GM23338 (cell line): ENCODE results near the gene DYRK4. TPM values are rescaled to one million over a fixed set of nuclear protein-coding genes. Genes with fewer than 3 reads are reported as not detected.

Source experiments
- ATAC-seq: fragments of 200-7000 bp; cut with Tn5 transposase; 3 replicates; pipeline ENCODE4 v1.9.1; 2020
- DNase-seq: peaks from one replicate; pipeline ENCODE4 v3.0.0-alpha.2; 2015; ENCODE audit warnings: low spot score
- H2AFZ ChIP-seq: fragments of 200-600 bp; sonication (generic); 2 replicates; pipeline ENCODE4 v1.8.0; 2016; ENCODE audit warnings: antibody characterized with exemption, mild to moderate bottlenecking, moderate library complexity
- H3F3A ChIP-seq: fragments of 200-600 bp; sonication (generic); replicated peaks from 2 replicates; pipeline ENCODE4 v1.8.0; 2017; ENCODE audit warnings: antibody characterized with exemption, mixed run types, low read depth
- H3K27ac ChIP-seq: fragments of 200-600 bp; sonication (generic); 2 replicates; pipeline ENCODE4 v1.6.1; 2016; ENCODE audit warnings: low read depth
- H3K27me3 ChIP-seq: fragments of 200-600 bp; sonication (generic); 2 replicates; pipeline ENCODE4 v1.8.0; 2016; ENCODE audit warnings: mild to moderate bottlenecking, mixed run types, moderate library complexity; ENCODE audit not compliant: insufficient read depth
- H3K36me3 ChIP-seq: fragments of 200-600 bp; sonication (generic); 2 replicates; pipeline ENCODE4 v1.8.0; 2016; ENCODE audit warnings: mild to moderate bottlenecking; ENCODE audit not compliant: insufficient read depth
- H3K4me1 ChIP-seq: fragments of 200-600 bp; sonication (generic); 2 replicates; pipeline ENCODE4 v1.8.0; 2016; ENCODE audit warnings: mild to moderate bottlenecking, moderate library complexity; ENCODE audit not compliant: insufficient read depth
- H3K4me2 ChIP-seq: fragments of 200-600 bp; sonication (generic); 2 replicates; pipeline ENCODE4 v1.7.1; 2017; ENCODE audit warnings: mixed run types
- H3K4me3 ChIP-seq: fragments of 200-600 bp; sonication (generic); 2 replicates; pipeline ENCODE4 v1.6.1; 2016; ENCODE audit warnings: mixed run types
- H3K79me2 ChIP-seq: fragments of 200-600 bp; sonication (generic); replicated peaks from 2 replicates; pipeline ENCODE4 v1.8.0; 2017; ENCODE audit warnings: mild to moderate bottlenecking; ENCODE audit not compliant: insufficient read depth
- H3K9me2 ChIP-seq: fragments of 200-600 bp; sonication (generic); 2 replicates; pipeline ENCODE4 v1.8.0; 2017; ENCODE audit not compliant: insufficient read depth
- H4K20me1 ChIP-seq: fragments of 200-600 bp; sonication (generic); replicated peaks from 2 replicates; pipeline ENCODE4 v1.8.0; 2017; ENCODE audit warnings: mild to moderate bottlenecking; ENCODE audit not compliant: insufficient read depth
- H3K27ac Mint-ChIP-seq: 2 replicates; pipeline ENCODE4 v1.8.0; 2020; ENCODE audit warnings: inconsistent platforms, mild to moderate bottlenecking, moderate library complexity, mixed read lengths
- H3K27me3 Mint-ChIP-seq: 3 replicates; pipeline ENCODE4 v1.8.0; 2022; ENCODE audit warnings: low read depth, mild to moderate bottlenecking, moderate library complexity, mixed read lengths, inconsistent platforms; ENCODE audit not compliant: insufficient read depth, poor library complexity
- H3K36me3 Mint-ChIP-seq: 3 replicates; pipeline ENCODE4 v1.8.0; 2021; ENCODE audit warnings: low read depth, mild to moderate bottlenecking, inconsistent platforms, moderate library complexity, mixed read lengths
- H3K4me1 Mint-ChIP-seq: 3 replicates; pipeline ENCODE4 v1.8.0; 2020; ENCODE audit warnings: mild to moderate bottlenecking, inconsistent platforms, mixed read lengths
- H3K4me3 Mint-ChIP-seq: 3 replicates; pipeline ENCODE4 v1.8.0; 2021; ENCODE audit warnings: moderate library complexity, mild to moderate bottlenecking, inconsistent platforms, mixed read lengths
- H3K9me3 Mint-ChIP-seq: 3 replicates; pipeline ENCODE4 v1.8.0; 2020; ENCODE audit warnings: moderate library complexity, mild to moderate bottlenecking, inconsistent platforms, mixed read lengths
- CREB1 ChIP-seq: fragments of 250-450 bp; sonication (Bioruptor Pico); IDR thresholded peaks from 2 replicates; pipeline ENCODE4 v1.5.0; 2020; ENCODE audit warnings: low read depth, mild to moderate bottlenecking, moderate library complexity
- EZH2 ChIP-seq: fragments of 200-600 bp; sonication (generic); IDR thresholded peaks from one replicate; pipeline ENCODE4 v1.8.0; 2017; ENCODE audit warnings: antibody characterized with exemption, mild to moderate bottlenecking, low read depth; ENCODE audit not compliant: unreplicated experiment
- EZH2phosphoT487 ChIP-seq: fragments of 200-600 bp; sonication (generic); IDR thresholded peaks from one replicate; pipeline ENCODE4 v1.8.1; 2018; ENCODE audit warnings: antibody characterized with exemption; ENCODE audit not compliant: unreplicated experiment
- JUNB ChIP-seq: IDR thresholded peaks from one replicate; pipeline ENCODE4 v1.6.1; 2016; ENCODE audit warnings: antibody characterized with exemption; ENCODE audit not compliant: unreplicated experiment
- NANOG ChIP-seq: IDR thresholded peaks from 2 replicates; pipeline ENCODE4 v1.6.1; 2016; ENCODE audit warnings: antibody characterized with exemption, borderline replicate concordance
- POLR2AphosphoS5 ChIP-seq: IDR thresholded peaks from 2 replicates; pipeline ENCODE4 v1.6.1; 2016; ENCODE audit warnings: antibody characterized with exemption, low read depth
- STAT1 ChIP-seq: IDR thresholded peaks from one replicate; pipeline ENCODE4 v1.6.1; 2016; ENCODE audit warnings: antibody characterized with exemption; ENCODE audit not compliant: unreplicated experiment
- ZNF114 ChIP-seq: fragments of 250-450 bp; sonication (Bioruptor Pico); IDR thresholded peaks from 2 replicates; pipeline ENCODE4 v1.5.0; 2020; ENCODE audit warnings: mild to moderate bottlenecking, moderate library complexity
- ZNF331 ChIP-seq: fragments of 250-450 bp; sonication (Bioruptor Pico); IDR thresholded peaks from 2 replicates; pipeline ENCODE4 v1.5.0; 2020; ENCODE audit warnings: low read depth, mild to moderate bottlenecking, moderate library complexity
- polyA plus RNA-seq: library from polyadenylated mRNA; unstranded; fragments of >200 nt; fragmentation: Nextera tagmentation; extraction: Ambion mirVana; gene quantifications from 2 replicates; pipeline ENCODE4 v1.2.1, GENCODE V29; 2016
- total RNA-seq: library from RNA; depleted of rRNA; stranded (reverse); fragments of >200 nt; shearing (Covaris generic); gene quantifications from 2 replicates; pipeline ENCODE4 v1.2.3, GENCODE V29; 2014
- TF ChIP-seq, protein P1 (sequence below): IDR thresholded peaks from 2 replicates; pipeline ENCODE4 v1.6.1; 2016; ENCODE audit warnings: antibody characterized with exemption
- TF ChIP-seq, protein P2 (sequence below): IDR thresholded peaks from one replicate; pipeline ENCODE4 v1.6.1; 2018; ENCODE audit warnings: antibody characterized with exemption; ENCODE audit not compliant: unreplicated experiment
- TF ChIP-seq, protein P3 (sequence below): fragments of 250-450 bp; sonication (Bioruptor Pico); IDR thresholded peaks from 2 replicates; pipeline ENCODE4 v1.5.0; 2020; ENCODE audit warnings: mild to moderate bottlenecking, moderate library complexity
- TF ChIP-seq, protein P4 (sequence below), 2 experiments: fragments of 200-600 bp in 1 of 2; sonication (generic) in 1 of 2; conservative IDR thresholded peaks; 2 replicates each; pipeline versions ENCODE4 v1.5.1 to v1.6.1; 2016 to 2017; ENCODE audit warnings: antibody characterized with exemption in 2 of 2, low read depth in 2 of 2, mild to moderate bottlenecking in 2 of 2, moderate library complexity in 1 of 2

DYRK4 gene
- total and polyA plus RNA-seq, 2 experiments from 2014 or later: 11.3 to 16.9 TPM

DNA sequence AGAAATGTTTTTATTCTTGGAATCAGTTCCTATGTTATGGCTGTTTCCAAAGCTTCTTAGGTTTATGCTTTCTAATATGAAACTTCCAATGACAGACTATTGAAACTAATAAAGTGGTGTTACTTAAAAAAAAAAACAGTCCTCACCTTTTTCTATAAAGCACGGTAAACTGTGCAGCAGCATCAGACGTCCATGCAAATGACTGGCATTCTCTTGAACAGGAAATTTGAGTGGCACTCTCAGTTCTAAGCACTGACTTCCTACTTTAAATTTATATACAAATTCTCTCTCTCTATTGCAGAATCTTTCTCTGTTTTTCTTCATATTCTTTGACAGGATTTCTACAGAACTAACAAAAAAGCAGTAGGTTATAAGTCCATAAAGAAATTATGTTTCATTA lies 26.1 kb upstream of the DYRK4 start:
- H3K27me3 Mint-ChIP-seq: no peaks in the 10 kb centered on the region
- H3K27me3 ChIP-seq: no peaks in the 10 kb centered on the region
- no peak overlapping the region for H3K4me3 ChIP-seq
- no peaks in the 10 kb centered on the region for H3F3A ChIP-seq
- ATAC-seq (no peak), DNase-seq (no peak)
- H3K4me3 Mint-ChIP-seq: no peak overlapping the region
- H3K4me2 ChIP-seq: no peak overlapping the region
- H4K20me1 ChIP-seq: no peaks in the 10 kb centered on the region
- H3K9me3 Mint-ChIP-seq: no peaks in the 10 kb centered on the region; the same call in 2 of the 3 replicates
- H3K27ac ChIP-seq: no peak overlapping the region
- H2AFZ ChIP-seq: no peak overlapping the region
- no peaks in the 10 kb centered on the region for H3K9me2 ChIP-seq
- no peaks in the 10 kb centered on the region for H3K4me1 ChIP-seq
- no peaks in the 10 kb centered on the region for H3K36me3 Mint-ChIP-seq
- H3K4me1 Mint-ChIP-seq: peaks cover 8% of the 10 kb centered on the region
- H3K36me3 ChIP-seq: peaks cover 4% of the 10 kb centered on the region; the same call in 1 of the 2 replicates
- peaks cover 29% of the 10 kb centered on the region for H3K79me2 ChIP-seq
- TF ChIP-seq, protein P1, sequence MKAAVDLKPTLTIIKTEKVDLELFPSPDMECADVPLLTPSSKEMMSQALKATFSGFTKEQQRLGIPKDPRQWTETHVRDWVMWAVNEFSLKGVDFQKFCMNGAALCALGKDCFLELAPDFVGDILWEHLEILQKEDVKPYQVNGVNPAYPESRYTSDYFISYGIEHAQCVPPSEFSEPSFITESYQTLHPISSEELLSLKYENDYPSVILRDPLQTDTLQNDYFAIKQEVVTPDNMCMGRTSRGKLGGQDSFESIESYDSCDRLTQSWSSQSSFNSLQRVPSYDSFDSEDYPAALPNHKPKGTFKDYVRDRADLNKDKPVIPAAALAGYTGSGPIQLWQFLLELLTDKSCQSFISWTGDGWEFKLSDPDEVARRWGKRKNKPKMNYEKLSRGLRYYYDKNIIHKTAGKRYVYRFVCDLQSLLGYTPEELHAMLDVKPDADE: no peak
- TF ChIP-seq POLR2AphosphoS5 (no peak), STAT1 (no peak), JUNB (no peak), ZNF331 (no peak), EZH2 (no peak), CREB1 (CRISPR knock-in tag) (no peak), ZNF114 (no peak), NANOG (no peak), EZH2phosphoT487 (no peak)
- TF ChIP-seq, protein P2, sequence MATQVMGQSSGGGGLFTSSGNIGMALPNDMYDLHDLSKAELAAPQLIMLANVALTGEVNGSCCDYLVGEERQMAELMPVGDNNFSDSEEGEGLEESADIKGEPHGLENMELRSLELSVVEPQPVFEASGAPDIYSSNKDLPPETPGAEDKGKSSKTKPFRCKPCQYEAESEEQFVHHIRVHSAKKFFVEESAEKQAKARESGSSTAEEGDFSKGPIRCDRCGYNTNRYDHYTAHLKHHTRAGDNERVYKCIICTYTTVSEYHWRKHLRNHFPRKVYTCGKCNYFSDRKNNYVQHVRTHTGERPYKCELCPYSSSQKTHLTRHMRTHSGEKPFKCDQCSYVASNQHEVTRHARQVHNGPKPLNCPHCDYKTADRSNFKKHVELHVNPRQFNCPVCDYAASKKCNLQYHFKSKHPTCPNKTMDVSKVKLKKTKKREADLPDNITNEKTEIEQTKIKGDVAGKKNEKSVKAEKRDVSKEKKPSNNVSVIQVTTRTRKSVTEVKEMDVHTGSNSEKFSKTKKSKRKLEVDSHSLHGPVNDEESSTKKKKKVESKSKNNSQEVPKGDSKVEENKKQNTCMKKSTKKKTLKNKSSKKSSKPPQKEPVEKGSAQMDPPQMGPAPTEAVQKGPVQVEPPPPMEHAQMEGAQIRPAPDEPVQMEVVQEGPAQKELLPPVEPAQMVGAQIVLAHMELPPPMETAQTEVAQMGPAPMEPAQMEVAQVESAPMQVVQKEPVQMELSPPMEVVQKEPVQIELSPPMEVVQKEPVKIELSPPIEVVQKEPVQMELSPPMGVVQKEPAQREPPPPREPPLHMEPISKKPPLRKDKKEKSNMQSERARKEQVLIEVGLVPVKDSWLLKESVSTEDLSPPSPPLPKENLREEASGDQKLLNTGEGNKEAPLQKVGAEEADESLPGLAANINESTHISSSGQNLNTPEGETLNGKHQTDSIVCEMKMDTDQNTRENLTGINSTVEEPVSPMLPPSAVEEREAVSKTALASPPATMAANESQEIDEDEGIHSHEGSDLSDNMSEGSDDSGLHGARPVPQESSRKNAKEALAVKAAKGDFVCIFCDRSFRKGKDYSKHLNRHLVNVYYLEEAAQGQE: no peak
- TF ChIP-seq, protein P3, sequence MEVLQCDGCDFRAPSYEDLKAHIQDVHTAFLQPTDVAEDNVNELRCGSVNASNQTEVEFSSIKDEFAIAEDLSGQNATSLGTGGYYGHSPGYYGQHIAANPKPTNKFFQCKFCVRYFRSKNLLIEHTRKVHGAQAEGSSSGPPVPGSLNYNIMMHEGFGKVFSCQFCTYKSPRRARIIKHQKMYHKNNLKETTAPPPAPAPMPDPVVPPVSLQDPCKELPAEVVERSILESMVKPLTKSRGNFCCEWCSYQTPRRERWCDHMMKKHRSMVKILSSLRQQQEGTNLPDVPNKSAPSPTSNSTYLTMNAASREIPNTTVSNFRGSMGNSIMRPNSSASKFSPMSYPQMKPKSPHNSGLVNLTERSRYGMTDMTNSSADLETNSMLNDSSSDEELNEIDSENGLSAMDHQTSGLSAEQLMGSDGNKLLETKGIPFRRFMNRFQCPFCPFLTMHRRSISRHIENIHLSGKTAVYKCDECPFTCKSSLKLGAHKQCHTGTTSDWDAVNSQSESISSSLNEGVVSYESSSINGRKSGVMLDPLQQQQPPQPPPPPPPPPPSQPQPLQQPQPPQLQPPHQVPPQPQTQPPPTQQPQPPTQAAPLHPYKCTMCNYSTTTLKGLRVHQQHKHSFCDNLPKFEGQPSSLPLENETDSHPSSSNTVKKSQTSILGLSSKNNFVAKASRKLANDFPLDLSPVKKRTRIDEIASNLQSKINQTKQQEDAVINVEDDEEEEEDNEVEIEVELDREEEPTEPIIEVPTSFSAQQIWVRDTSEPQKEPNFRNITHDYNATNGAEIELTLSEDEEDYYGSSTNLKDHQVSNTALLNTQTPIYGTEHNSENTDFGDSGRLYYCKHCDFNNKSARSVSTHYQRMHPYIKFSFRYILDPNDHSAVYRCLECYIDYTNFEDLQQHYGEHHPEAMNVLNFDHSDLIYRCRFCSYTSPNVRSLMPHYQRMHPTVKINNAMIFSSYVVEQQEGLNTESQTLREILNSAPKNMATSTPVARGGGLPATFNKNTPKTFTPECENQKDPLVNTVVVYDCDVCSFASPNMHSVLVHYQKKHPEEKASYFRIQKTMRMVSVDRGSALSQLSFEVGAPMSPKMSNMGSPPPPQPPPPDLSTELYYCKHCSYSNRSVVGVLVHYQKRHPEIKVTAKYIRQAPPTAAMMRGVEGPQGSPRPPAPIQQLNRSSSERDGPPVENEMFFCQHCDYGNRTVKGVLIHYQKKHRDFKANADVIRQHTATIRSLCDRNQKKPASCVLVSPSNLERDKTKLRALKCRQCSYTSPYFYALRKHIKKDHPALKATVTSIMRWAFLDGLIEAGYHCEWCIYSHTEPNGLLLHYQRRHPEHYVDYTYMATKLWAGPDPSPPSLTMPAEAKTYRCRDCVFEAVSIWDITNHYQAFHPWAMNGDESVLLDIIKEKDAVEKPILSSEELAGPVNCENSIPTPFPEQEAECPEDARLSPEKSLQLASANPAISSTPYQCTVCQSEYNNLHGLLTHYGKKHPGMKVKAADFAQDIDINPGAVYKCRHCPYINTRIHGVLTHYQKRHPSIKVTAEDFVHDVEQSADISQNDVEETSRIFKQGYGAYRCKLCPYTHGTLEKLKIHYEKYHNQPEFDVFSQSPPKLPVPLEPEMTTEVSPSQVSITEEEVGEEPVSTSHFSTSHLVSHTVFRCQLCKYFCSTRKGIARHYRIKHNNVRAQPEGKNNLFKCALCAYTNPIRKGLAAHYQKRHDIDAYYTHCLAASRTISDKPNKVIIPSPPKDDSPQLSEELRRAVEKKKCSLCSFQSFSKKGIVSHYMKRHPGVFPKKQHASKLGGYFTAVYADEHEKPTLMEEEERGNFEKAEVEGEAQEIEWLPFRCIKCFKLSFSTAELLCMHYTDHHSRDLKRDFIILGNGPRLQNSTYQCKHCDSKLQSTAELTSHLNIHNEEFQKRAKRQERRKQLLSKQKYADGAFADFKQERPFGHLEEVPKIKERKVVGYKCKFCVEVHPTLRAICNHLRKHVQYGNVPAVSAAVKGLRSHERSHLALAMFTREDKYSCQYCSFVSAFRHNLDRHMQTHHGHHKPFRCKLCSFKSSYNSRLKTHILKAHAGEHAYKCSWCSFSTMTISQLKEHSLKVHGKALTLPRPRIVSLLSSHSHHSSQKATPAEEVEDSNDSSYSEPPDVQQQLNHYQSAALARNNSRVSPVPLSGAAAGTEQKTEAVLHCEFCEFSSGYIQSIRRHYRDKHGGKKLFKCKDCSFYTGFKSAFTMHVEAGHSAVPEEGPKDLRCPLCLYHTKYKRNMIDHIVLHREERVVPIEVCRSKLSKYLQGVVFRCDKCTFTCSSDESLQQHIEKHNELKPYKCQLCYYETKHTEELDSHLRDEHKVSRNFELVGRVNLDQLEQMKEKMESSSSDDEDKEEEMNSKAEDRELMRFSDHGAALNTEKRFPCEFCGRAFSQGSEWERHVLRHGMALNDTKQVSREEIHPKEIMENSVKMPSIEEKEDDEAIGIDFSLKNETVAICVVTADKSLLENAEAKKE: no peak
- TF ChIP-seq, protein P4, sequence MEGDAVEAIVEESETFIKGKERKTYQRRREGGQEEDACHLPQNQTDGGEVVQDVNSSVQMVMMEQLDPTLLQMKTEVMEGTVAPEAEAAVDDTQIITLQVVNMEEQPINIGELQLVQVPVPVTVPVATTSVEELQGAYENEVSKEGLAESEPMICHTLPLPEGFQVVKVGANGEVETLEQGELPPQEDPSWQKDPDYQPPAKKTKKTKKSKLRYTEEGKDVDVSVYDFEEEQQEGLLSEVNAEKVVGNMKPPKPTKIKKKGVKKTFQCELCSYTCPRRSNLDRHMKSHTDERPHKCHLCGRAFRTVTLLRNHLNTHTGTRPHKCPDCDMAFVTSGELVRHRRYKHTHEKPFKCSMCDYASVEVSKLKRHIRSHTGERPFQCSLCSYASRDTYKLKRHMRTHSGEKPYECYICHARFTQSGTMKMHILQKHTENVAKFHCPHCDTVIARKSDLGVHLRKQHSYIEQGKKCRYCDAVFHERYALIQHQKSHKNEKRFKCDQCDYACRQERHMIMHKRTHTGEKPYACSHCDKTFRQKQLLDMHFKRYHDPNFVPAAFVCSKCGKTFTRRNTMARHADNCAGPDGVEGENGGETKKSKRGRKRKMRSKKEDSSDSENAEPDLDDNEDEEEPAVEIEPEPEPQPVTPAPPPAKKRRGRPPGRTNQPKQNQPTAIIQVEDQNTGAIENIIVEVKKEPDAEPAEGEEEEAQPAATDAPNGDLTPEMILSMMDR (conservative IDR thresholded peaks at IDR 0.05; ENCODE audit: low read depth in 2 of 2): no peak
- H3K27ac Mint-ChIP-seq: no peak overlapping the region
